Measurements from ENCODE around the gene CHST3. TPM values are rescaled to one million over a fixed set of nuclear protein-coding genes. Genes with fewer than 3 reads are reported as not detected.
"Not testable (repeated sequence)": the region's sequence is repeated elsewhere in the genome, so short reads cannot be mapped to it uniquely, and the experiment has no call there.

Gene CHST3
- 10 to 100 TPM; 17.9 to 29.3 (median 23.2) TPM for total RNA-seq

GRCh38 chr10:71964098-71964742 lies at the start of gene CHST3:
Gene CHST3 (plus strand): TSS chr10:71964395. CDS start chr10:72005843, 41,448 bp downstream.
- WGBS: under 1% methylated on average over 21 of the region's 77 CpGs
- DNase-seq (ENCODE audit: low spot score in 2 of 2): no peak
- TF ChIP-seq POLR2A (IDR thresholded peaks at IDR 0.05): peak in 1 of 2 donors; percentile 8
- no peak for TF ChIP-seq EP300 (IDR thresholded peaks at IDR 0.05)

DNA sequence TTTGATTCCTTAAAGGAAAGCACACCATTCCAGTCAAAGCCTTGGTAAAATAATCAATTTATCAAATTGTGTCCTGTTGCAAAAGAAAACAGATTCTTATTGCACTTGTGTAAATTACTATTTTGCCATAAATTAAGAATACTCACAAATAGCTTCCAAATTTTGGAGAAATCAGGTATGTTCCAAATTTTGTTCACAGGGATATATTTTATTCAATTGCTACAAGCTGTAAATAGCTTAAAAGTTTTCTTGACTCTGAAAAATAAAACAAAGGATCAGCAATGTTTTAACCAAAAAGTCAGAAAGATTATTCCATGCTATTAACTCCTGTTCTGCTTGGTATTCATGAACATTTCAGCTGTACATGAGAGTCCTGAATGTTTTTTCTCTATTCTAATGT lies 47.4 kb upstream of the CHST3 start:
- Histone ChIP-seq H3K27me3 (no peaks in the 10 kb centered on the region), H3K36me3 (no peaks in the 10 kb centered on the region), H3K9me3 (no peaks in the 10 kb centered on the region), H3K27ac (no peak overlapping the region), H3K4me3 (no peak overlapping the region), H3K4me1 (peaks cover 22% of the 10 kb centered on the region)
- TF ChIP-seq EP300 (IDR thresholded peaks at IDR 0.05): no peak
- no peak for TF ChIP-seq CTCF (IDR thresholded peaks at IDR 0.05)
- TF ChIP-seq POLR2AphosphoS5 (IDR thresholded peaks at IDR 0.05): no peak
- no peak for TF ChIP-seq POLR2A (IDR thresholded peaks at IDR 0.05)
- DNase-seq (ENCODE audit: low spot score in 2 of 2): no peak

More at GRCh38 chr10:71964098-71964742, at the start of gene CHST3:
- Histone ChIP-seq H3K4me3 (peak within 1 kb of the TSS; percentile 77), H3K4me1 (peaks cover 48% of the 10 kb centered on the region), H3K9me3 (no peaks in the 10 kb centered on the region), H3K27me3 (no peaks in the 10 kb centered on the region), H3K27ac (peak within 1 kb of the TSS; percentile 96), H3K36me3 (no peaks in the 10 kb centered on the region)

DNA sequence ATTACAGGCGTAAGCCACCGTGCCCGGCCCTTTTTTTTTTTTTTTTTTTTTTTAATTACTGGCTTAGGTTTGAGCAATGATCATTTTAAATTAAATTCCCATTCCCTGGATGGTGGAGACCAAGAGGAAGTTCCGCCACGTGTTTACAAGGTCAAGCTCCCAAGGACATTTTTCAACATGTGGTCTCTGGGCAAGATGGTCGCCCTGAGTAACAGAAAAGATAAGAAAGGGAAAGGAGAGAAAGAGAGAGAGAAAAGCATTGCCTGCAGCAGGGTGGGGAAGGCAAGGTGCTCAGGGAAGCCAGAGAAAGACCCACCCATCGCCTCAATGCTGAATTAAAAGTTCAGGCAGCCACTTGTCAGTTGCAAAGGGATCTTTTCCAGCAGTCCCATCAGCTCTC lies 45.2 kb upstream of the CHST3 start:
- no peaks in the 10 kb centered on the region for H3K9me3 ChIP-seq
- H3K4me3 ChIP-seq: no peak overlapping the region
- WGBS: 49% methylated on average over 7 of the region's 7 CpGs
- no peaks in the 10 kb centered on the region for H3K36me3 ChIP-seq
- peak overlapping the region; percentile 47 for H3K27ac ChIP-seq
- DNase-seq (ENCODE audit: low spot score in 2 of 2): no peak
- H3K4me1 ChIP-seq: peaks cover 38% of the 10 kb centered on the region
- TF ChIP-seq POLR2AphosphoS5 (IDR thresholded peaks at IDR 0.05) (no peak), CTCF (IDR thresholded peaks at IDR 0.05) (no peak), POLR2A (IDR thresholded peaks at IDR 0.05) (no peak), EP300 (IDR thresholded peaks at IDR 0.05) (no peak)
- no peaks in the 10 kb centered on the region for H3K27me3 ChIP-seq

GRCh38 chr10:71919956-71920539 lies 44.1 kb upstream of the CHST3 start:
- H3K4me3 ChIP-seq; DNase-seq (ENCODE audit: low spot score in 2 of 2): not testable (repeated sequence)

DNA sequence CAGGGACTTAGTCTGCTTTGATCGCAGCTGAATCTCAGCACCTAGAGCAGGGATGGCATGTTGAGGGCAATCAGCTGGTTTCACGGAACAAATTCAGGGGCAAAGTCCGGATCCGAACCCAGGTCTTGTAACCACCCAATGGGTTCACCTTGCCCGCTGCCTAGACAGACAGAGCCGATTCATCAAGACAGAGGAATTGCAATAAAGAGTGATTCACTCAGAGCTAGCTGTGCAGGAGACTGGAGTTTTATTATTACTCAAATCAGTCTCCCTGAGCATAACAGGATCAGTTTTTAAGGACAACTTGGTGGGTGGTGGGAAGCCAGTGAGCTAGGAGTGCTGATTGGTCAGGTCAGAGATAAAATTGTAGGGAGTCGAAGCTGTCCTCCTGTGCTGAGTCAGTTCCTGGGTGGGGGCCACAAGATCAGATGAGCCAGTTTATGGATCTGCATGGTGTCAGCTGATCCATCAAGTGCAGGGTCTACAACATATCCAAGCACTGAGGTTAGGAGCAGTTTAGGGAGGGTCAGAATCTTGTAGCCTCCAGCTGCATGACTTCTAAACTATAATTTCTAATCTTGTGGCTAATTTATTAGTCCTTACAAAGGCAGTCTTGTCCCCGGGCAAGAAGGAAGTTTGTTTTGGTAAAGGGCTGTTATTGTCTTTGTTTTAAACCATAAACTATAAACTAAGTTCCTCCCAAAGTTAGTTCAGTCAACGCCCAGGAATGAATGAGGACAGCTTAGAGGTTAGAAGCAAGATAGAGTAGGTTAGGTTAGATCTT lies 43.5 kb upstream of the CHST3 start:
- 44% methylated on average over 9 of the region's 9 CpGs for WGBS
- no peaks in the 10 kb centered on the region for H3K36me3 ChIP-seq
- no peak for DNase-seq (ENCODE audit: low spot score in 2 of 2)
- no peaks in the 10 kb centered on the region for H3K27me3 ChIP-seq
- H3K4me1 ChIP-seq: peaks cover 38% of the 10 kb centered on the region
- no peaks in the 10 kb centered on the region for H3K9me3 ChIP-seq
- no peak overlapping the region for H3K4me3 ChIP-seq
- TF ChIP-seq CTCF (IDR thresholded peaks at IDR 0.05) (no peak), POLR2AphosphoS5 (IDR thresholded peaks at IDR 0.05) (no peak), EP300 (IDR thresholded peaks at IDR 0.05) (no peak), POLR2A (IDR thresholded peaks at IDR 0.05) (no peak)
- H3K27ac ChIP-seq: peak overlapping the region; percentile 47

More at GRCh38 chr10:71919956-71920539, 44.1 kb upstream of the CHST3 start:
- not testable (repeated sequence) for H3K9me3 ChIP-seq, H3K36me3 ChIP-seq, H3K27me3 ChIP-seq
- Histone ChIP-seq H3K27ac (peak overlapping the region; percentile 47), H3K4me1 (peaks cover 38% of the 10 kb centered on the region)
- WGBS: 51% methylated on average over 7 of the region's 7 CpGs

Data from suprapubic skin (tissue), 4 donors.